Adrenal gland (tissue), 12 donors: ENCODE results near the gene SLC39A5. TPM values are rescaled to one million over a fixed set of nuclear protein-coding genes. Genes with fewer than 3 reads are reported as not detected.

Experiments used
- DNase-seq, 7 donors: peaks; one replicate each; pipeline ENCODE4 v3.0.0-alpha.2; 2019 to 2020
- H3K27ac ChIP-seq, 5 donors: fragments of 200-600 bp; sonication (generic) in 4 of 5; 1 replicate in 3 of 5; 2 replicates in 2 of 5; pipeline versions ENCODE4 v1.5.1 to v1.8.0; 2016 to 2020; ENCODE audit warnings: mild to moderate bottlenecking in 1 of 5
- H3K27me3 ChIP-seq: fragments of 200-600 bp; 2 replicates; pipeline ENCODE4 v1.8.0; 2021
- H3K36me3 ChIP-seq, 2 donors: fragments of 200-600 bp; replicated peaks in 1 of 2; 1 replicate in 1 of 2; 2 replicates in 1 of 2; pipeline versions ENCODE4 v1.5.1 to v1.8.0; 2018 to 2022
- H3K4me1 ChIP-seq, 2 donors: fragments of 200-600 bp; replicated peaks in 1 of 2; 1 replicate in 1 of 2; 2 replicates in 1 of 2; pipeline versions ENCODE4 v1.5.1 to v1.8.0; 2018 to 2021
- H3K4me3 ChIP-seq, 4 donors: fragments of 200-600 bp; sonication (generic) in 3 of 4; one replicate each; pipeline ENCODE4 v1.5.1; 2016 to 2018
- H3K9me3 ChIP-seq, 3 donors: fragments of 200-600 bp; sonication (generic) in 1 of 3; replicated peaks in 1 of 3; 1 replicate in 2 of 3; 2 replicates in 1 of 3; pipeline versions ENCODE4 v1.5.1 to v1.8.0; 2016 to 2021
- CTCF ChIP-seq, 6 experiments: fragments of 450-650 bp in 4 of 6; fragments of 200-600 bp in 2 of 6; sonication (generic) in 1 of 6; IDR thresholded peaks; 1 replicate in 5 of 6; 2 replicates in 1 of 6; pipeline versions ENCODE4 v1.5.1 to v1.8.0; 2016 to 2021; ENCODE audit warnings: antibody characterized with exemption in 6 of 6, mild to moderate bottlenecking in 2 of 6, moderate library complexity in 1 of 6
- POLR2A ChIP-seq, 2 donors: fragments of 450-650 bp; IDR thresholded peaks; one replicate each; pipeline ENCODE4 v1.6.1; 2017; ENCODE audit warnings: antibody characterized with exemption in 2 of 2, mild to moderate bottlenecking in 2 of 2, moderate library complexity in 1 of 2
- WGBS, 4 donors: extraction: QIAGEN DNeasy Blood & Tissue Kit in 2 of 4; methylation state at CpG; one replicate each; pipeline versions ENCODE4 v1.1.5 to v1.1.7; 2013 to 2017; 5-methylcytosine and 5-hydroxymethylcytosine counted together
- intact Hi-C, 2 donors: fragments of 100-400 bp; cut with DNase I; formaldehyde crosslinking; loops; one replicate each; pipeline versions ENCODE4 v1.14.1 to v1.15.0; 2022 to 2023
- polyA plus RNA-seq, 3 donors: library from polyadenylated mRNA; stranded (reverse); fragments of 200-250 nt in 2 of 3; fragments of 350-450 nt in 1 of 3; fragmentation: Illumina TruSeq in 1 of 3; extraction: RNeasy Lipid Tissue Mini Kit (QIAGEN cat#74804) in 1 of 3; gene quantifications; one replicate each; pipeline ENCODE4 v1.2.3, GENCODE V29; 2013 to 2014
- total RNA-seq, 9 donors: library from RNA; depleted of rRNA in 4 of 9; stranded (reverse); fragments of >200 nt in 4 of 9; fragments of 120-200 nt in 1 of 9; fragmentation: NEBNext Ultra II Directional in 1 of 9; extraction: Animal tissue kit (Norgen Biotek cat#: 25700) in 1 of 9; gene quantifications; one replicate each; pipeline versions ENCODE4 v1.1.0 to v1.2.4, GENCODE V29; 2013 to 2023
- donor health status: healthy with polysubstance abuse.
- donor health status: Bipolar disorder and iron deficiency.
- donor health status: DM: yes; HTN: yes; CAD: no.
- donor health status: DM: no; HTN: no; CAD: no.
- donor health status: DM: no; HTN: no; CAD: no.
- donor health status: DM: yes; HTN: yes; CAD: no.

SLC39A5 gene
- total and polyA plus RNA-seq, 12 donors: 0.50 to 2.0 (median 0.65) TPM; not detected in 7

GRCh38 chr12:56234746-56235436 lies 5.0 kb downstream of the SLC39A5 start:
- no peaks in the 10 kb centered on the region for H3K27me3 ChIP-seq
- H3K4me1 ChIP-seq: no peaks in the 10 kb centered on the region
- no peak for DNase-seq
- intact Hi-C loops: no loop called here
- H3K4me3 ChIP-seq: no peak overlapping the region
- peaks cover 0 to 9% of the 10 kb centered on the region in 2 donors for H3K36me3 ChIP-seq
- no peak overlapping the region for H3K27ac ChIP-seq
- TF ChIP-seq CTCF (IDR thresholded peaks at IDR 0.05) (no peak), POLR2A (IDR thresholded peaks at IDR 0.05) (no peak)
- 72 to 81% (median 78%) methylated on average over 8 to 16 of the region's 16 CpGs for WGBS, 4 donors
- no peaks in the 10 kb centered on the region for H3K9me3 ChIP-seq

- no peak overlapping the region for H3K27ac ChIP-seq
- H3K4me1 ChIP-seq: peaks cover 0 to 5% of the 10 kb centered on the region in 2 donors
- H3K4me3 ChIP-seq: no peak overlapping the region
- no peaks in the 10 kb centered on the region for H3K9me3 ChIP-seq
- no peak for DNase-seq
- H3K36me3 ChIP-seq: peaks cover 0 to 21% of the 10 kb centered on the region in 2 donors
- intact Hi-C loops: no loop called here
- no peaks in the 10 kb centered on the region for H3K27me3 ChIP-seq
- no peak for TF ChIP-seq POLR2A (IDR thresholded peaks at IDR 0.05)
- no peak for TF ChIP-seq CTCF (IDR thresholded peaks at IDR 0.05)
- 95 to 97% (median 97%) methylated on average over 6 of the region's 6 CpGs for WGBS, 4 donors
Observed at GRCh38 chr12:56236091-56236490, 6.2 kb downstream of the SLC39A5 start.

- Histone ChIP-seq H3K27ac (no peak overlapping the region), H3K27me3 (no peaks in the 10 kb centered on the region), H3K9me3 (no peaks in the 10 kb centered on the region), H3K4me1 (peaks cover 5 to 14% of the 10 kb centered on the region in 2 donors), H3K36me3 (peaks cover 0 to 30% of the 10 kb centered on the region in 2 donors), H3K4me3 (no peak overlapping the region)
- 69 to 91% (median 82%) methylated on average over 2 to 5 of the region's 5 CpGs for WGBS, 4 donors
- TF ChIP-seq POLR2A (IDR thresholded peaks at IDR 0.05) (no peak), CTCF (IDR thresholded peaks at IDR 0.05) (no peak)
- intact Hi-C loops: no loop called here
- DNase-seq: no peak
Observed at GRCh38 chr12:56236985-56237384, 7.1 kb downstream of the SLC39A5 start.

GRCh38 chr12:56237552-56237951 lies 7.7 kb downstream of the SLC39A5 start:
- Histone ChIP-seq H3K27me3 (no peaks in the 10 kb centered on the region), H3K27ac (no peak overlapping the region), H3K4me1 (peaks cover 10 to 19% of the 10 kb centered on the region in 2 donors), H3K9me3 (no peaks in the 10 kb centered on the region), H3K36me3 (peaks cover 0 to 35% of the 10 kb centered on the region in 2 donors), H3K4me3 (no peak overlapping the region)
- 83 to 90% (median 85%) methylated on average over 11 of the region's 11 CpGs for WGBS, 4 donors
- intact Hi-C loops: no loop called here
- no peak for DNase-seq
- TF ChIP-seq CTCF (IDR thresholded peaks at IDR 0.05): no peak
- TF ChIP-seq POLR2A (IDR thresholded peaks at IDR 0.05): no peak
